Cardiac muscle cell (in vitro differentiated cells and primary cell): ENCODE measurements around the gene ATP6V0A1. TPM values are rescaled to one million over a fixed set of nuclear protein-coding genes. Genes with fewer than 3 reads are reported as not detected.
A peak's percentile ranks its signal among the peaks of the same experiment; 100 is the strongest.

Source experiments
- DNase-seq, 2 donors: peaks; one replicate each; pipeline versions ENCODE4 v3.0.0 to v3.0.0-alpha.2; 2010 to 2017; ENCODE audit warnings: low read depth in 1 of 2, low spot score in 1 of 2
- H3K27ac ChIP-seq: fragments of 200-600 bp; sonication (generic); 2 replicates; pipeline ENCODE4 v1.5.1; 2016
- H3K27me3 ChIP-seq: fragments of 200-600 bp; sonication (generic); 2 replicates; pipeline ENCODE4 v1.6.0; 2016; ENCODE audit warnings: control low read depth
- H3K36me3 ChIP-seq: fragments of 200-600 bp; sonication (generic); 2 replicates; pipeline ENCODE4 v1.5.1; 2016; ENCODE audit warnings: control low read depth
- H3K4me1 ChIP-seq: fragments of 200-600 bp; sonication (generic); 2 replicates; pipeline ENCODE4 v1.8.1; 2017; ENCODE audit warnings: low read depth, mild to moderate bottlenecking, mixed run types
- H3K4me3 ChIP-seq: fragments of 200-600 bp; sonication (generic); 2 replicates; pipeline ENCODE4 v1.5.1; 2016; ENCODE audit warnings: mild to moderate bottlenecking
- H3K9me3 ChIP-seq: fragments of 200-600 bp; sonication (generic); 2 replicates; pipeline ENCODE4 v1.5.1; 2017; ENCODE audit warnings: low read depth, mild to moderate bottlenecking, control low read depth
- CTCF ChIP-seq: IDR thresholded peaks from 2 replicates; pipeline ENCODE4 v1.5.1; 2012; ENCODE audit warnings: low read depth, mild to moderate bottlenecking, low read length
- polyA plus RNA-seq: library from polyadenylated mRNA; unstranded; fragments of >200 nt; fragmentation: Nextera tagmentation; extraction: Ambion mirVana; gene quantifications from 2 replicates; pipeline ENCODE4 v1.2.1, GENCODE V29; 2016
- total RNA-seq: library from RNA; depleted of rRNA; stranded (reverse); fragments of >200 nt; gene quantifications from 2 replicates; pipeline ENCODE4 v1.2.3, GENCODE V29; 2016

Gene ATP6V0A1
- total and polyA plus RNA-seq, 2 experiments from 2014 or later: 44.6 to 50.8 TPM

- no peak for TF ChIP-seq CTCF
- no peak overlapping the region for H3K4me3 ChIP-seq
- H3K27me3 ChIP-seq: no peaks in the 10 kb centered on the region
- DNase-seq: peak in 1 of 2 donors; percentile 29
- H3K36me3 ChIP-seq: peaks cover 33% of the 10 kb centered on the region
- no peaks in the 10 kb centered on the region for H3K4me1 ChIP-seq
- H3K9me3 ChIP-seq: no peaks in the 10 kb centered on the region
- peak overlapping the region; percentile 10 for H3K27ac ChIP-seq
Measured at GRCh38 chr17:42484304-42484703, 25.6 kb downstream of the ATP6V0A1 start.

GRCh38 chr17:42485680-42486079, 27.0 kb downstream of the ATP6V0A1 start:
- DNase-seq: peak in 1 of 2 donors; percentile 21
- Histone ChIP-seq H3K36me3 (peaks cover 38% of the 10 kb centered on the region), H3K4me3 (no peak overlapping the region), H3K4me1 (no peaks in the 10 kb centered on the region), H3K9me3 (no peaks in the 10 kb centered on the region), H3K27me3 (no peaks in the 10 kb centered on the region), H3K27ac (no peak overlapping the region)
- TF ChIP-seq CTCF: no peak

DNA sequence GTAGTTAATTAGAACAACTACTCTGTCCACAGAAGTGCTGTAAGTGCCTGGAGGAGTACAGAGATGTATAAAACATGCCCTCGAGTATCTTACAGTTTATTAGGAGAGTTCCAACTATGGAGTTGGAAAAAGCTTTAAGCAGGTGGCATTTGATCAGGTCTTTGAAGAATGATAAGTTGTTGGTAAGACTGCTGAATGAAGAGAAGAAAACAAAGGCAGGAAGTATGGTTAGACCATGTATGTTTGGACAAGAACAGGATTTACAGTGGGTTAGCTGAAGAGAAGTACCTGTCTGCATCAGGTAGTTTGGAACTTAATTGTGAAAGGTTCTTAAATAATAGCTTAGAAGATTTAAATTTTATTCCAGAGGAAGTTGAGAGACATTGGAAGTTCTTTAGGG, 29.4 kb downstream of the ATP6V0A1 start:
- peaks cover 40% of the 10 kb centered on the region for H3K36me3 ChIP-seq
- no peak overlapping the region for H3K4me3 ChIP-seq
- no peak for DNase-seq
- H3K27me3 ChIP-seq: no peaks in the 10 kb centered on the region
- no peaks in the 10 kb centered on the region for H3K9me3 ChIP-seq
- no peak overlapping the region for H3K27ac ChIP-seq
- H3K4me1 ChIP-seq: no peaks in the 10 kb centered on the region
- no peak for TF ChIP-seq CTCF

DNA sequence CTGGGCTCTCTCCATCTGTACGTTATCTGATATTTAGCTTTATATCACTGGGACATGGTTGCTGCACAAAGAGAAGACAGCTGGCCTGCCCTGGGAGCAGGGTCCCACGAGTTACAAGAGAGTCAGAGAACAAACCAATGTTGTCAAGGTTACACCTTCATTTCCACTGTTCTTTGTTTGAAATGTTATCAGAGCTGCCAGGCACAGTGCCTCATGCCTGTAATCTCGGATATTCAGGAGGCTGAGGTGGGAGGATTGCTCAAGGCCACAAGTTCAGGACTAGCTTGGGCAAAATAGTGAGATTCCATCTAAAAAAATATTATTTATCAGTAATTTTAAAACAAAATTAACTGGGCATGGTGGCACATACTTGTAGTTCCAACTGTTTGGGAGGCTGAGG, 34.6 kb downstream of the ATP6V0A1 start:
- Histone ChIP-seq H3K27ac (no peak overlapping the region), H3K9me3 (no peaks in the 10 kb centered on the region), H3K4me1 (no peaks in the 10 kb centered on the region), H3K27me3 (no peaks in the 10 kb centered on the region), H3K4me3 (no peak overlapping the region), H3K36me3 (peaks cover 36% of the 10 kb centered on the region)
- DNase-seq: peak in 1 of 2 donors; percentile 8
- TF ChIP-seq CTCF: no peak

- no peak for DNase-seq
- no peak overlapping the region for H3K4me3 ChIP-seq
- peaks cover 30% of the 10 kb centered on the region for H3K36me3 ChIP-seq
Measured at GRCh38 chr17:42494673-42495072, 36.0 kb downstream of the ATP6V0A1 start.

More at GRCh38 chr17:42494673-42495072, 36.0 kb downstream of the ATP6V0A1 start:
- Histone ChIP-seq H3K27me3 (no peaks in the 10 kb centered on the region), H3K27ac (no peak overlapping the region), H3K4me1 (no peaks in the 10 kb centered on the region), H3K9me3 (no peaks in the 10 kb centered on the region)
- TF ChIP-seq CTCF: no peak
